NCI-H1092 (cell line): ENCODE measurements around the gene SLC2A2.

Source experiments
- DNase-seq: peaks from one replicate; lab custom pipeline; 2025; lab: John Stamatoyannopoulos, UW

Gene SLC2A2

DNA sequence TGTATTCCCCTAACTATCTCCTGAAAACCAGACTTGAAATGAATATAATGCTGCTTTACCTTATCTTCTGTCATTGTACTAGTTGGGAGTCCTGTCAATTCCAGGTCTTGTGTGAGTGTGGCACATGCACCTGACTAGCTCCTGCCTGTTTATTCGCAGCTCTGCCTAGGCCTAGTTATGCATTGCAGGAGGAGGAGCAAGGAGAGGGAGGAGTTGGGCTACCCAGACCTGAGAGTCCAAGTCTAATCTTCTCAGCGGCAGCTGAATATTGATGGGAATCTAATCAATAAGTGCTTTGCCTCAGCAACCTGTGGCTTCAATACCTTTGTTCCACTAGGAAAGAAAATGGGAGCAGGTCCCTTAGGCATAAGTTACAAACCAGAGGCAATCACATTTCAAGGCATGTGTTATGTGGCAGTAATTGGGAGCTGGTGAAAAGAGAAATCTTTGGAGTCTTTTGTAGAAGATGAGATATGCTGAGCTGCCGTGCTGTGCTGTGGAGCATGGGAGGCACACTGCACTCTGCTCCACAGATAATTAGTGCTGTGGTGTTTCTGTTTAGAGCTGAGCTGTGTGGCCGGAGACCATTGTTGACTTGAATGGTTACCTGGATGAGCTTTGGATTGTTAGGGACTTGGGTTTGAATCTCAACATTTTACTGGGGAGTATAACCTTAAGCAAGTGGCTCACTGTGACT, at the start of gene SLC2A2:
SLC2A2 (minus strand) TSS at position 124 of the 697 bp plus-strand sequence; CDS start at position 74, 50 bp downstream.
- no peak for DNase-seq

DNA sequence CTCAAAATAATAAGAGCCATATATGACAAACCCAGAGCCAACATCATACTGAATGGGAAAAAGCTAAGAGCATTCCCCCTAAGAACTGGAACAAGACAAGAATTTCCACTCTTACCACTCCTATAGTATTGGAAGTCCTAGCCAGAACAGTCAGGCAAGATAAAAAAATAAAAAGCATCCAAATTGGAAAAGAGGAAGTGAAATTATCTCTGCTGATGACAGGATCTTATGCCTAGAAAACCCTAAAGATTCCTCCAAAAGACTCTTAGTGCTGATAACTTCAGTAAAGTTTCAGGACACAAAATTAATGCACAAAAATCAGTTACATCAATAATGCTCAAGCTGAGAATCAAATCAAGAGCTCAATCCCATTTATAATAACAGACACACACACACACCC, 45.9 kb upstream of the SLC2A2 start:
- DNase-seq: no peak

DNA sequence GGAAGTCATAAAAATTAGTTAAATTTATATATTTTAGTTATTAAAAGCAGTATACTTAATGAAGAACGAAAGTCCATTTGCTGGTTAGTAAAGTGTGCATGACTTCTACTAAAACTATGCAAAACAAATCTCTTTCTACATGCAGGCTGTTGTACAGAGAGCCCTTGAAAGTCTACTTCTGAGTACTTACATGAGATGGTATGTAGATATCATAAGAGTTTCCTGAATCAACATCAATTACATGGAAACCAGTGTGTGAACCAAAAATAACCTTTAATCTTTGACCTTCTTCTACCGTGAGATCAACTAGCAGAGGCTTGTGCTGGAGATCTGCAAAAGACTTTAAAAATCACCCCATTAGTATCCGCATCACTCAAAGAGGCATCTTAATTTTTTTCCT, 42.1 kb upstream of the SLC2A2 start:
- no peak for DNase-seq

DNA sequence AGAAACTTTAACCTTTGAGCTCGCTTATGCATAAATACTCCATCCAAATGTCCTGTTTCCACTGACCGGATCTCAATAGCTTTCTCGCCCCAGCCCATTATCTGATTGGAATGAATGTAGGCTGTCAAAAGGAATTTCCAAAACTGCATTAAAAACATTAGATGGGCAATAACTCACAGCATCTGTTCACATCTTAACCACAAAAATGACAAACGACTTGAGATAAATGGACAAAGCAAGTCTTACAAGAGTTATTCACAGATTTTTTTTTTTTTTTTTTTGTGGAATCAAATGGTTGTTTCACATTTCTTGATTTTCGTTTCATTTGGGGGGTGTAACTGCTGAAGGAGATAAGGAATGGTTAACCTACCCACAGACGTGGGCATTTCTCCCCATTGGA, 39.7 kb upstream of the SLC2A2 start:
- no peak for DNase-seq

DNA sequence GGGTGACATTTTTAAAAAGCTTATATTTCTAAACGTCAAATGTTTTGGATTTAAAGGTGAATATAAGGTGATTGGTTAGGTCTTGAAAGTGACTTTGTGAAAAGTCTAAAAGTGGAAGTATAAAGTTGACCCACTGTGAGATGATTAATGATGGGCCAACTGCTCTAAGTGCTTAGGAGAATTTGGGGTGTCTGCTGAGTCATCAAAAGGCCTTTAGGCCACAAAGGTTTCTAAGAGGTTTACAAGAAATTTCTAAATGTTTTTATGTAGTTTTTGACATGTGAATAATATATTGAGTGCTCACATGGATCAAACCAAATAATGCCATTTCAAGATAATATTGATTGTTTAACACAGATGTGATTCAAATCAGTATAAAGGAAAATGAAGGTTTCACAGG, 39.2 kb upstream of the SLC2A2 start:
- no peak for DNase-seq

DNA sequence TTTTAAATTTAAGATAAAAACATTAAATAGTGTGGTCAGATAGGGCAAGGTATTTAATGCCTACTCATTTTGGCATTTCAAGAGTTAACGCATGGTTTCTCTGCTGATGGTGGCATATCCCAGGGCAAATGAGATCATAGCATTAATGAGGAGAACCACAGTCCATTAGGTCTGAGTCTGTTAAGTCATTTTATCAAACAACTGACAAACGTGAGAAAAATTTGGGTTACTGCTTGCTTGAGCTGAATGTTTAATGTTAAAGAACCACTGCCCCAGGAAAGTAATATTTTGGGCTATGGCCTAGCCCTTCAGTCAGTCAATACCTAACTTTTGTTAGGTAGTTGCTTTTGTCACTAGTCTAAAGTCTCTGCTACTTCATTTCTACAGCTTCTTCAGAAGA, 37.9 kb upstream of the SLC2A2 start:
- no peak for DNase-seq

DNA sequence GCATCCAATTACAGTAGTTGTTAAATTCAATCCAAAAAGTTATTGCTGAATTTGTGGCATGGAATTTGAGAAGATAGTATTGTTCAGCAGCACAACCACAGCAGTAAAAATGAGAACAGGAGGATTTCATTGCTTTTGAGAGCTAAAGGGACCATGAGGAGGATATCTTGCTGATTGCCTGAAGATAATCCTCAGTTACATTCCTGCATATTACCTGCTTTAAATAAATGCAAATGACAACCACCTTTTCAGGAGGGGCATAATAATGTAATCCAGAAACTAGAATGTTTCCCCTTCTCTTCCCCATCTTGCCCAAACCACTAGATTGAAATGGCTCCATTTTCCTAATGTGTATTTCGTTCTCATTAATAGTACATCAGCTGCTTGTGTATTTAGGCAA, 35.2 kb upstream of the SLC2A2 start:
- no peak for DNase-seq

DNA sequence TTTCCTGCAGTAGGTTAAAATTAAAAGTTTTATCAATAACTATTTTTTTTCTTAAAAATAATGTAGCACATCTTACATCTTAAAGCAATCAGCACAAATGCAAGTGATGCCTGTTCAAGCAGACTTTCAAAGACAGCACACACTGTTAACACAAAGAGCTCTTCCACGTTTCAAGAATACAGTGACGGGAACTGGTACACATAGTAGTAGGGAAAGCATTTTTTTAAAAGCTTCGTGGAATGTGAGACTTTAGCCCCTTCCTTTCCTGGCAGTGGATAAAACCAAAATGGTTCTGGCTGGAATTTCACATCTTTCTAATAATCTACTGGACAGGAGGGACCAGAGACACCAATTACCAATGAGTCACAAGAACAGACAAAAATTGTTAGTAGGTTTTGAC, 33.5 kb upstream of the SLC2A2 start:
- no peak for DNase-seq

DNA sequence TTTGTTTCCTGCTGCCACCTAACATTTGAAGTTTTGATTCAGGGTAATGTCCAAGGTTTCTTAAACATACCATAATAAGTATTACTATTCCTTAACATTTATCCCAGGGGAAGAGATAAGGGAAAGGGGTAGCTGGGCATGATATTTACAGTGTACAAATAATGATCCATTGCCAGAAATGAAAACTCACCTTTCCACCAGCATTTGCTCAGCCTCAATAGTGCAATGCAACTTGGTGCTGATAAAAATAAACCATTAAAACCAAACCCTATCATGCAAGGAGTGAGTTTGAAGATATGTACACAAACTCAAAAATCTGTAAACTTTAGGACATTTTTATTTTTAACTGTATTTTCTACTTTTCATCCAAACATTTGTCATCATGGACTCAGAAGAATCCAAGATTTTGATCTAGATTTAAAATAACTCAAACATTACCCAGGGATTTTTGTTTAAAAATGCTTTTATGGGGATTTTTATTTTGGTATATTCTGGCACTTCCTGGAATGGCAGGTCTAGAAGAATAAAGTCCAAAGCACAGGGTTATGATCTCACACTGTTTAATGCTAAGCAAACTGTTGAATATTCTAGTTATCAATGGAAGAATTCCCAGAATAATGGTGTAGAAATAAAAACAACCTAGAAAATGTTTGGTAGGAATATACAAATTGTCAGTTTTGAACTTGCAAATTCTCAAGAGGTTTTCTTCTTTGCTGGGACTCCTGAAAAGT, 32.5 kb upstream of the SLC2A2 start:
- no peak for DNase-seq

DNA sequence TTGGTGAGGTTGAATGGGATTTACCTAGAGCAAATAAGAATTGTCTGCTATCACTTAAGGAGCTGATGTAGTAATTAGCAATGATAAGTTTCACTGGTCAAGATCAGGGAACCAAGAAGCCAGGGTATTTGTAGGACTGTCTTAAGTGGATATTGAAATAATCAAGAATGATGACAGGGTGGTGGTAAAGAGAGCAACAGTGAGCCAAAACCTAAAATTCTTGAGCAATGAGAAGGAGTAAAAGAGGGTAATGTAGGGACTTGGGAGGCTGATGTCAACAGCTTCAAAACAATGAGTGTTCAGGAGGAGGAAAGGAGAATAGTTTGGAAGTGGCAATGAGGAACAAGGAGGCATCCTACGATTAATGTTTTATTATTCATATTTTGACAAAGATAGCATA, 31.5 kb upstream of the SLC2A2 start:
- no peak for DNase-seq

DNA sequence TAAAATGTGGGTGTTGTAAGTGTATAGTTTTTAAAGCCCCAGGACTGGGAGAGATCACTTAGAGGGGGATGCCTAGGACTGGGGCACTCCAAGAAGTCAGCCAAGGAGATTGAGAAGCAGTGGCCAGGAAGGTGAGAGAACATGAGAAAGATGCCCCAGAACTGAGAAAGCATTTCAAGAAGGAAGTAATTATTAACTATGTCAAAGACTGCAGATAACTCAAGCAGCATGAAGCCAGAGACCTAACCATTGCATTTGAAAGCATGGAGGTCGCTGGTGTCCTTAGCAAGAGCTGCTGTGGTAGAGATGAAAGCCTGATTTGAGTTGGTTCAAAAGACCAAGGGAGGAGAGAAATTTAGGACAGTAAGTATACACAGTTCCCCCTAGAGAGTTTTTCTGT, 30.6 kb upstream of the SLC2A2 start:
- DNase-seq: no peak

DNA sequence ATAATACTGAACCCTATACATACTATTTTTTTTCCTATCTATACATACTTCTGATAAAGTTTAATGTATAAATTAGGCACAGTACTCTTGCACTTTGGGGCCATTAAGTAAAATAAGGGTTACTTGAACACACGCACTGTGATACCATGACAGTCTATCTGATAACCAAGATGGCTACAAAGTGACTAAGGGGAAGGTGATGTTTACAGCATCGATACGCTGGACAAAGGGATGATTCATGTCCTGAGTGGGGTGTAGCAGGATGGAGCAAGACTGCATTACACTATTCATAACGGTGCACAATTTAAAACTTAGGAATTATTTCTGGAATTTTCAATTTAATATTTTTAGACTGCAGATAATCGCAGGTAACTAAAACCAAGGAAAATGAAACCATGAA, 30.0 kb upstream of the SLC2A2 start:
- no peak for DNase-seq

DNA sequence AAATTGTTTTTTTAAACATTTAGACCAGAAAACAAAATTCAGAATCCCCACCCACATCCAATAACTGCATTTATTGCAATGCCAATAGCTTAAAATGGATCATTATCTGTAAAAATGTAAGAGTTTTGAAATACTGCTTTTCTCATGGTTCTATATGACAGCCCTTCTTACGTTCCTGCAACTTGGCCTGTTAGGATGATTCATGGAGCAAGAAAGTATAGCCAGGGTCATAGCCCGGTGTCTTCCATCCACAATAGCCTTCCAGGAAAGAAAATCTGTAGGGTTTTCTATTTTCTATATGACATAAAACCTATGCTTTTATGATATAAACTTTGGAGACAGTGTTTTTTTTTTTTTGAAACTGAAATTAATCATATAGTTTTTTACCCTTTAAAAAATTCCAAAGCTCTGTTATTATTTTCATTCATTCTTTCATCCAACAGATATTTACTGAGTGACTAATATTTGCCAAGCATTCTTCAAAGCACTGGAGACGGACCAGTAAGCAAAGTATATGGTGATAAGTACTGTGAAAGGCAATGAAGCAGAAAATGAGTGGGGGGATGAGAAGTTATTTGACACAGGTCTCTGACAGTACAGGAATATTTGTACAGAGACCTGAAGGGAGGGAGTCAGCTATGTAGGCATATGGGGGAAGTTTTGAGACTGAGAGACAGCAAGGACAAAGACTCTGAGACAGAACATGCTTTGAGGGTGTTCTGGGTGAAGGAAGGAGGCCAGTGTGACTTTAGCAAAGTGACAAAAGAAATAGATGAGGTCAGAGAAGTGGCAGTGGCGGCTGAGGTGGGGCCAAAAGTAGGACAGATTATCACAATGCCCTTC, 29.0 kb upstream of the SLC2A2 start:
- DNase-seq: no peak

DNA sequence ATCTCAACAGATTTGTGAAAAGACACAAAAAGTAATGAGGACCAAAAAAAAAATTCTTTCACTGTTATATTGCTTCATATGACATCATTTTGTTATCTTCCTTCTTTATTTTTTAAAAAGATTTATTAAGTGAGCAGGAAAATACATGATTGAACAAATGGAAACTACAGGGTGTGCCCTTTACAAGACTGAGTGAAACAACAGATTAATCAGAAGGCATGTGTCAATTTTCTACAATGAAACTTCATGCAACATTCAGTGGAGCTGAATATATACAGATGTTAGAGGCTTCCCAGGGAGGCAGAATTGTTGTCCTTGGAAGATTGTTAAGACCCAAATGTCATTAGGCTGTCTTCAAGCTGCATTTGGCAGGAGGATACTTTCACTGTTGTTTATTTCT, 28.4 kb upstream of the SLC2A2 start:
- no peak for DNase-seq

DNA sequence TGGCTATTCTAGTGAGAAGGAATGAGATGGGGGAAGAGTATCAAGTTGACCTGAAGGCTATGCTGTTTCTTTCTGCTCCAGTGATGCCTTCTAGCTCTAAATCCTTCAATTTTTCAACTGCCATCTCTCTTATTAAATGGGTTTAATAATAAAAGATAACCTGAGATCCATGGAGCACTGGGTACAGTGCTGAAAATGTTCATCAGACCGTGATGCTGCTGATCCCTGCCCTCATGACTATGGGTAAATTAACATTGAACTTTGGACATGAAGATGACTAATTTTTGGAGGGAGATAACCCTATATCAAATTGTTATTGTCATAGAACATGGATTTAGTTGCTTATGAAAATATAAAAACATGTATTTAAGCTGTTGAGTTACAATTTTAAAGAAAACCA, 27.7 kb upstream of the SLC2A2 start:
- DNase-seq: no peak

DNA sequence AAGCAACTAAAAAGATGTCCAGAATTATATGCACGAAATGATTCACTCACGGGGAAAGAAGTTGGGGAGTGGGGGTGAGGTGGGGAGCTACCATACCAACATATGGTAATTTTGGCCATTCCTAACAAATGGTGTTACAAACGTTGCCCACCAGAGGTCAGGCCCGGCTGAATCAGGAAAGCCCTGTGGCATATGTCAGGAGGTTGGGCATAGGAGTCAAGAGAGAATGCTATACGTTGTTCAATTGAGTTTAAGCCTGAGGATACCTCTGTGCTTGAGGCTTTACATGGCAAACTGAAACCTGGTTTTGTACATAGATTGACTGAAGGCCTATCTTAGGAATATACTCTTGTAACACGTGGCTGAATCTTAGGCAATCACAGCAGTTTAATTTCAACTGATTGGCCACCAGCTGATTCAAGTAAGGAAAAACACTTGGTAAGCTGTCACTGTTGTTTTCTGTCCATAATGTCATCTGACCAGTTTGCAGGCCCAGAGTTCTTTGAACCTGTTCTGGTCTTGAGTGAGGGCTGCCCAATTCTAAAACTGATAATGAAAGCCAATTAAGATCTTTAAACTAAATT, 23.4 kb upstream of the SLC2A2 start:
- DNase-seq: peak; percentile 39

DNA sequence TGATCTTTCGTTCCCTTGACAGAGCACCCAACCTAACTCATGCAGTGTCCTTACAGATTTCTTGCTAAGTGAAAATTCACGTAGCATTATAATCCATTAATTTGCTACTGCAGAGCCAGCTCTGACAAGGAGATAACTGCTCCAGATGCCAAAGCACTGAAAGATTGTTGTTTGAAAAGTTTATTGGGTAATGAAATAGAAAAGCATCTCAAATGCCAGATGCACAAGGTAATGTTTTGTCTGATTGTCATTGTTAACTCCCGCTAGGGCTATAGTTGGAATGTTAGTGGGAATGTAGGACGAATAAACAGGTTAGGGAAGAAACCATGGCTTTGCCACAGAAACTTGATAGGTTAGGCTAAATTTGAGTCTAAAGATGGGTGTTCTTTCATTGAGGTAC, 20.2 kb upstream of the SLC2A2 start:
- DNase-seq: no peak

DNA sequence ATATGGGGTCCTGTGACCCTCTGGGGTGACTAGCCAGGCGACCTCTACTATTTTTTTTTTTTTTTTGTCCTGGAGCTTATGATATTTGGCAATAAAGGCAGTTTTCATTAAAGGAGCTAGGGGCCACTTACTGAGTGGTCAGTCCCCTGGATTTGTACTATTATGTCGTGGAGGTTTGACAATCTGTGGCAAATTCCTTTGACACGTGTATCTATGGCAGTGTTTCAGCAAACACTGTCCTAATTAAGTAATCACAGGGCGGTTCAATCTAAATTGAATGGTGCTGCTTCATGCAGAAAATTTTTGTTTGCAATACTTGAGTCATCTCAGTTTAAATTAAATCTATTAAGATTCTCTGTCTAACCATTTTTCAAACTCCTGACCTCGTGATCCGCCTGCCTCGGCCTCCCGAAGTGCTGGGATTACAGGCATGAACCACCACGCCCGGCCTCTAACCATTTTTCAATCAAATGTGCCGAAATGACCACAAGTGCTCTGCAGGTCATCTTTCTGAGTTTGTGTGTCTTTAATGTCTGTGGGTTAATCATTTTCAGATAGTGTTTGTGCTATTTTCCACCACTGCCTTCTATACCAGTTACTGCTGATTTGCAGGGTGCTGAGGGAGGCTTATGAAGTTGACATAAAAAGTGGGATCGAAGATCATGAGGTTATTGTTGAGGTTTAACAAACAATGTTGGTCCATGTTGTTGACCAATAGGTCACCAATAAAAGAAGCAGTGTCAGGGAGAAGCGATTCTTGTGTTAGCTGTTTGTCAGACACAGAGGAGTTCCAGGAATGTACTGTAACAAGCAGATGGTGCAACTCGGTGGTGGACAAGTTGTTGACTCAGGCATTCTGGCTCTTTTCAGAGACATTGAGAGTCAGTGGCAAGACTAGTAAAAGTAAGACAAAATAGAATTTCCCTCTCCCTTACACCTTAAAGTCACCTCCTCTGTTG, 18.6 kb upstream of the SLC2A2 start:
- no peak for DNase-seq

DNA sequence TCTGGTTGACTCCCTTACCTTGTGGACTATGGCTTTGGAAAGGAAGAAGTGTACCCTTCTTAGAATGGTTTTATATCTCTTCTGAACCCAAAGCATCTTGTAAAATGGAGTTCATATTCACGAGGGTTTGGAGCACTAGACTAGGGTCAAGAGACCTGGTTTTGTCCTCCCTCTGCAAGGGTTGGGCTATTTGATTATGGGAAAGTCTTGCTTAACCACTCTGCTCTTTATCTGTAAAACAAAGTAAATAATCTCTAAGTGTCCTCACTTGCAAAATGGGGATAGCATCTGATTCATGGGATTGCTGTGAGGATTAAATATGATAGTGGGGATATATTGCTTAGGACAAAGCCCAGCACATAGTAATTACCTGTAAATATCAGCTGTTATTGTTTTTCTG, 17.9 kb upstream of the SLC2A2 start:
- DNase-seq: no peak

DNA sequence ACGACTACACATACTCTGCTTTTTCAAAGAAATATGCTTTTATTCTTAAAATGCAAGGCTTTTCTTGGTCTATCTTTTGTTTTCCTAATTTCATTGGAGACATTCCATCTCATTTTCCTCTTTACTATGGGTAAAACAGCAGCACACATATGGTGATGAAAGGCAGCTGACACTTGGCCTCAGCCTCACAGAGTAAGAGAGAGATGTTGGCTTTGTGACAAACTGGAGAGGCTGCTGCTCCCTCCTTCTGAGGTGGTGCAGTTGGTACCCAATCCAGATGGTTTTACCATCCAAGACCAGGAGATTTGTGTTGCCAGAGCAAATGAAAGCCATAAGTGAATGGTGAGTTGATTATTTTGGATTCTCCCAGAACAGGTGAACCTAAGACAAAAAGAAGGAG, 13.2 kb upstream of the SLC2A2 start:
- no peak for DNase-seq

DNA sequence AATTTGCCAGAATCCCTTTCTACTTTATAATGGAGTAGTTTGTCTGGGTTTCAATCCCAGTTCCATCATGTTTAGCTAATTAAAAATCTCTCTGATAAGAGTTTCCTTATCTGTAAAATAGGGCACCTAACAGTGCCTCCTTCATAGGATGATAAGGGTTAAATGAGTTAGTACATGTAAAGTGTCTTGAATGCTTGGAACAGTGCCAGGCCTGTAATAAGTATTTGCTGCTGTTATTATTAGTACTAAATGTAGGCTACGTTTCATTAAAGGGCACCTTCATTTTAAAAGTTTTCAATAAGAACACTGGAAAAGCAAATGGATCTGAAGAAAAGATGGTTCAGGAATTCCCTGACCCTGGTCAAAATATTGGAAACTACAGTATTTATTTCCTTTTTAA, 11.8 kb upstream of the SLC2A2 start:
- no peak for DNase-seq
